GM18867 (cell line): ENCODE measurements around the gene SUSD5.

Source experiments
- ATAC-seq: cut with Tn5 transposase; IDR thresholded peaks from one replicate; pipeline ENCODE4 v1.9.1; 2021; ENCODE audit warnings: mild to moderate bottlenecking, moderate library complexity; ENCODE audit not compliant: unreplicated experiment

The SUSD5 gene

GRCh38 chr3:33153782-33154181 is 64.8 kb downstream of the SUSD5 start:
- ATAC-seq, result no peak

DNA sequence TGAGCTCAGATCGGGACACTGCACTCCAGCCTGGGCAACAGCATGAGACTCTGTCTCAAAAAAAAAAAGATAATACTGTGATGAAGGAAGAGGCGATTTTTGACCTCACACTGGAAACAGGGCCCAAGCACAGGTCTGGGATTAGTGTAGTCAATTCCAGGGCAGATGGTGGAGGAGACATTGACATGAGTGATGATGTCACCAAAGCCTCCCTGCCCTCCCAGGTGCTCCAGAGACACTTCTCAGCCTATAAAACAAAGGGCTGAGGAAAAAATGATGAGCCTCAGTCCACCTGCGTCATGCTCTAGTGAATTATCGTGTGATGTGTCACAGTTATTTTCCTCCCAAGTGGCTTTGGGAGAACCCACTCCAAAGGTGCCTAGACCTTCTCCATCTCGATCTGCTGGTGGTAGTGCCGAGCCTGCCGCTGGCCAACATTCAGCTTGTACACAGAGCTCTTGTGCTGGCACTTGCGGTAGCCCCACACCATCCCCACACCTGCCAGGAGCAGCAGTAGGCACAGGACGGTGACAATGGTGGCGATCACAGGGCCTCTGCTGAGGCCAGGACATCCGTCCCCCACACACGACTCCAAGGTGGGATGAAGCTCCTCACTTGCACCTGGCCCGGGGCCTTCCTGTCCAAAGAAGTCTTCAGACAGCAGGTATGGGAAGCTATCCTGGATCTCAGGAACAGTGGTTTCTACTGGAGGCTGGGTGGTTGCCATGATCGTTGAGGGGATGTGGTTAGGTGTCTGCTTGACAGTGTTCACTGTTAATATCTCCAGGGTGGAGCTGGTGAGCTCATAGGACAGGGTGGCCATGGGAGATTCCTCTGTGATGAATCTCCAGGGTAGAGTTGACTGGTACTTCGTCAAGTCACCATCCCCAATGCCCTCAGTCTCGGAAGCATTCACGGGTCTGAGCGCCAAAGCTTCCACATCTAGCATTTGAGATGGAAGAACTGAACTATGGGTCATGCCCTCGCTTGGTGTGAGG is 65.9 kb downstream of the SUSD5 start:
- no peak for ATAC-seq

- no peak for ATAC-seq
Observed at GRCh38 chr3:33149342-33149741, 69.3 kb downstream of the SUSD5 start.

DNA sequence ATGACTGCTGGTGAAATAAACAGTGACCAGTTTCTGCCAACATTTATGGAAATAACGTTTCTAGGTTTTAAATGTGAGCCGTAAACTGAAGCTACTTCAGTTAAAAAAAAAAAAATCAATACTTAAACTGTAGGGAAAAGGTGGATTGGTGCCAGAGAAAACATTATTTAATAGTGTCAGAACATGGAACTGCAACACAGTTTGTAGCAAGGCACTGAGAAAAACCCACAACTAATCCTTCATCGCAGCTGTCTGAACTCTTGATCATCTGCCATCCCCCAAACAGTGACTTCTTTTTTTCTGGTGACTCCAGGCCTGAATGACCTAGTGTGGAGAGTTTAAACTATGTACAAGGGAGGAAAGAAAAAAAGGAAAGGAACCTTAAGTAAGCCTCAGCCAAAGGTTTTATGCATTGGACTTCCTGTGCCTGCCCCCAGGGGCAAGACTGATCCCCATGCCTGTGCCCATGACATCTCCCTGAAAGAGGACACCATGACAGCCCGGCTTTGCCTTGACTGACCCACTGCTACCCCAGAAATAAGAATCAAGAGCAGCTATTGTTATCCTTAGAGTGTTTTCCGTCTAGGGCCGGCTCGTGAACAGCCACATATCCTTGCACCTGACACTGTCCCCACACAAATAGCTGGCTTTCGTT is 71.7 kb downstream of the SUSD5 start:
- ATAC-seq, result no peak

- ATAC-seq, result no peak
Observed at GRCh38 chr3:33145901-33146580, 72.6 kb downstream of the SUSD5 start.

- no peak for ATAC-seq
Observed at GRCh38 chr3:33145221-33145900, 73.2 kb downstream of the SUSD5 start.

DNA sequence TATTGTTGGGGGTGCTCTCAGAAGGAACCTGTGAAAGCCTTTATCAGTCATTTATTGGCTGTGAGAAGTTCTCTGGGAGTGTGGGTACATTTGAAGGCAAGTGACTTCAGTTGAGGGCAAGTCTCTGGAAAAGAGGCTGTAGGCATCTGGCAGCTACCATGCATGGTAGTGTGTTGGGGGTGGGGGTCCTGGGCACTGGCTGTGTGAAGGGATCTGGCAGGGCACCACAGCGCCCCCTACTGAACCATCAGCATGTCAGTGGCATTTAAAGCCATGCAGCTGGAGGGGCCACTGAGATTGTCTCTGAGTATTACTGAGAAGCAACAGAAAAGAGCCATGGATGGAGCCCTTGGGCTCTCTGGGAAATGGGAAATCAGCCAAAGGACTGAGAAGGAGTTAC is 74.2 kb downstream of the SUSD5 start:
- no peak for ATAC-seq

DNA sequence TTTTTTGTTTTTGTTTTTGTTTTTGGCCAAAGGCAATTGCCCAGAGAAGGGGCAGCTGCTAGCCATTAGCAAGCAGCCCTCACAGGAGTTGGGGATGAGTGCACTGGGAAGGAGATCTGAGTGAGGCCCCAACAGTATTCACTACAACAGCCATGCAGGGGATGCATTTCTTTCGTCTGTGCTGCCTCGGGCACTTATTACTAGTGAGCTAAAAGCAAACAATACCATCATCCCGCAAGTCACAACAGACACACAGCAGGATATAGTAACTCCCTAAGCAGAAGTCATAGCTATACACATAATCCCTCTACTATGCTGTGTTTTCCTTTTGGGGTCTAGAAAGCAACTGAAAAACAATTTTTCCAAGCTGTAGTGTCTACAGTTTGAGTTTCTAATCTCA is 77.6 kb downstream of the SUSD5 start:
- ATAC-seq, result no peak

- ATAC-seq, result no peak
Observed at GRCh38 chr3:33139996-33140395, 78.6 kb downstream of the SUSD5 start.

DNA sequence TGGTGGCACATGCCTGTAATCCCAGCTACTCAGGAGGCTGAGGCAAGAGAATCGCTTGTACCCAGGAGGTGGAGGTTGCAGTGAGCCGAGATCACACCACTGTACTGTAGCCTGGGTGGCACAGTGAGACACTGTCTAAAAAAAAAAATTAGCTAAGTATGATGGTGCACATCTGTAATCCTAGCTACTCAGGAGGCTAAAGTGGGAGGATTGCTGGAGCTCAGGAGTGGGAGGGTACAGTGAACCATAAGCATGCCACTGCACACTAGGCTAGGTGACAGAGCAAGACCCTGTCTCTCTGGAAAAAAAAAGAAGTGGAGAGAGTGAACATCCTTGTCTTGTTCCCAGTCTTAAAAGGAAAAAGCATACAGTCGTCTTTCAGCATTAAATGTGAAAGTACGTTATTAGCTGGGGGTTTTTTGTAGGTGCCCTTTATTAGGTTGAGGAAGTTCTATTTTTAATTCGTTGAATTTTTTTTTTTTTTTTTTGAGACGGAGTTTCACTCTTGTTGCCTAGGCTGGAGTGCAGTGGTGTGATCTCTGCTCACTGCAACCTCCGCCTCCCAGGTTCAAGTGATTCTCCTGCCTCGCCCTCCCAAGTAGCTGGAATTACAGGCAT is 79.5 kb downstream of the SUSD5 start:
- peak; percentile 69 for ATAC-seq

DNA sequence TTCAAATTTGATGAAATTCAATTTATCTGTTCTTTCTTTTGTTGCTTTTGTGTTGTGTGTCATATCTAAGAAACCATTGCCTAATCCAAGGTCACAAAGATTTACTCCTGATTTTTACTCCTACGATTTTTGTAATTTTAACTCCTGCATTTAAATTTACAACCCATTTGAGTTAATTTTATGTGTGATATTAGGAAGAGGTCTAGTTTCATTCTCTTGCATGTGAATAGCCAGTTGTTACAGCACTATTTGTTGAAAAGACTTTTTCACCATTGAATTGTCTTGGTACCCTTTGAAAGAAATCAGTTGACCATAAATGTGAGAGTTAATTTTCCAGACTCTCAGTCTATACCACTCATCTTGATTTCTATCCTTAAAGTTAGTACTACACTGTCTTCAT is 80.9 kb downstream of the SUSD5 start:
- ATAC-seq, result no peak

DNA sequence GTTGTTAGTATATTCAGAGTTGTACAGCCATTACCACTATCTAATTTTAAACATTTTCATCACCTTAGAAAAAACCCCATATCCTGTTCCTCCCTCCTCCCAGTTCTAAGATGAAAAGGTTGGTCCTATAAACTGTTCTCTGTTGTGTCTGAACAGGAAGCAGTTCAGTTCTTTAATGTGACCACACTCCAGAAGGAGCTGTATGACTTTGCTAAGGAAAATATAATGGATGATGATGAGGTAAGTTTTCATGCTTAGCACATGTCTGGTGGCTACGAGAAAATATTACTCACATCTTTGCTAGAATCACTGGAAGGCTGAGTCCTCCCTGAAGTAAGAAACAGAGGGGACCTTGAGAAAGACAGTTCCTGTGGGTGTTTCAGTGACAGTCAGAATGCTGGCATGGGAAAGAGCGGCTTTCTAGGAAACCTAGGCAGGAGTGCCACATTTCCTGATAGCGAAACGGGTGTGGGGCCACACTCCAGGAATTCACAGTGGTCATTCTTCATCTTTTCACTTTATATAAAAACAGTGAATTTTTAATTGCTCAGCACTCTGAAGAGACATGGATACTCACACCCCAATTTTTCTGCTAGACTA is 84.5 kb downstream of the SUSD5 start:
- no peak for ATAC-seq

DNA sequence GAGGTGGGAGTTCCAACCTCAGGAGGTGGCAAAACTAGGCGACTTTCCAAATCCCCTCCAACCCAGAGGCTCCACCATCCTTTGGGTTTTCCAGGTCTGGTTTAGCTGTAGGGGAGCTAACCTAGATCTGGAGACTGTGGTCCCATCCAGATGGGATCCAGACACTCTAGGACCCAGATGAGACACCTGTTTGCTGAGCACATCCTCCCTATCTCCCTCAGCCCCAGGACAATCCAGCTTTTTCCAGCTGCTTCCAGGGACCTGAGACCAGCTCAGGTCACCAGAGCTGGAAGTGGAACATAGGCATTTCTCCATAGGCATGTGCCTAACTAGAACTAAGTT is 86.6 kb downstream of the SUSD5 start:
- ATAC-seq, result no peak

DNA sequence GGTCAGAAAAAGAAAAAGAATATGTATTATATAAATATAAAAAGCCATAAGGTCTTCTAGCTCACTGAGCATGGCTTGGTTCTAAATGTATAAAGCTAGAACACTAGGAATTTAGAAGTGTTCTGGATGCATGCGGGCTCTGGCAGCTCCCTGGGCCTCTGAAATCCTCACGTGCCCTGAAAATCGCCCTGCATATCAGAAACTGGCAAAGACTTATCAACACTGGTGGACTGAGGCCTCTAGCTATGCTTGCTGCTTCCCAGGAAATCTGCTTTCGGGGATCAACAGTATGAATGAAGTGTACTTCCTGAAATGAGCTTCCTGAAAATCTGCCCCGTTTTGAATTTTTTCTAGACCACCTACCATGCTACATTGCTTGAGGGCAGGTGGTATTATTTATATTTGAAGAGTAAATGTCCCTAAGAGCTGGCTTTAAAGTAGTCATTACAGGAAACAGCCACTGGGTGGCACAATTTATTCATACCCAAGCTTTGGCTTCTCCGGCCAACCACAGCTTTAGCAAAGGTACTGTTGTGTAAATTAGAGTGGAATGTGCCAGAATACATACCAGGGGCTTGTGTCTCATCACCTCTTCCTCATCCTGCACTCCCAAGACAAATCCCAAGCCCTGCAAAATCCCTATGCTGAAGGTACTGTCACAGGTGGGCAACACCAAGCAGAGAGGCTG is 87.1 kb downstream of the SUSD5 start:
- ATAC-seq, result peak; percentile 85

GRCh38 chr3:33130144-33130543 is 88.5 kb downstream of the SUSD5 start:
- no peak for ATAC-seq

GRCh38 chr3:33128706-33129105 is 89.9 kb downstream of the SUSD5 start:
- ATAC-seq, result no peak

- ATAC-seq, result no peak
Observed at GRCh38 chr3:33125840-33126239, 92.8 kb downstream of the SUSD5 start.

DNA sequence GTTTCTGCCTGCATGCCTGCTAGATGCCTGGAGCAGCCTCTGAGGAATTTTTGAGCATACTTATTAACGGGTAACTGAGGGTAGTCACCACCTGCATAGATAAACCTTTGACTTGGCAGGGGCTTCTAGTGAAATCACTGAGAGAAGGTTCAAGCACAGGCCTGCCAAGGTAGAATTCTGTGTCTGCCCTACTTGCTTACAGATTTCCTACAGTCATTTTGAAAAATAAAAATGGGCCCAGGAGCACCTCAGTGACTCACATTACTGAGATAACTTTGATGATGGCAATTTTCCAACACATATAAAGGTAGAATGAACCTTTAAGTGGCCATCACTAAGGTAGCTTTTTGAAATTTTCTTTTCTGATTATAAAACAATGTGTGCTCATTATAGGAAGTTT is 94.0 kb downstream of the SUSD5 start:
- ATAC-seq, result no peak

DNA sequence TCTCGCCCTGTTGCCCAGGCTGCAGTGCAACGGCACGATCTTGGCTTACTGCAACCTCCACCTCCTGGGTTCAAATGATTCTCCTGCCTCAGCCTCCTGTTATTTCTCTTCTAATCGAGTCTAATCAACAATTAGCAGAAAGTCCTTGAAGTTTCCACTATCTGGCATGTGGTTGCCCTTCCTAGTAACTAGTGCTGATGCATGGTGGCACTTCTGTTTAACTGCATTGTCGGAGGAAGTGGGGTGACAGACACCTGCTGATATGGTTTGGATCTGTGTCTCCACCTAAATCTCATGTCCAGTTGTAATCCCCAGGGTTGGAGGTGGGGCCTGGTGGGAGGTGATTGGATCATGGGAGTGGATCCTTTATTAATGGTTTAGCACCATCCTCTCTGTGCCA is 95.6 kb downstream of the SUSD5 start:
- no peak for ATAC-seq

- ATAC-seq, result no peak
Observed at GRCh38 chr3:33119891-33120290, 98.7 kb downstream of the SUSD5 start.
